Activated T-cell treated with anti-CD3 and anti-CD28 coated beads, Interleukin-2, amount 50 U/mL, for 1 hour (primary cell): ENCODE measurements around the gene TUBA8.
"Not testable (repeated sequence)": the region's sequence is repeated elsewhere in the genome, so short reads cannot be mapped to it uniquely, and the experiment has no call there.

ENCODE experiments used
- DNase-seq: peaks from one replicate; pipeline ENCODE4 v3.0.0-alpha.2; 2020

The TUBA8 gene

DNA sequence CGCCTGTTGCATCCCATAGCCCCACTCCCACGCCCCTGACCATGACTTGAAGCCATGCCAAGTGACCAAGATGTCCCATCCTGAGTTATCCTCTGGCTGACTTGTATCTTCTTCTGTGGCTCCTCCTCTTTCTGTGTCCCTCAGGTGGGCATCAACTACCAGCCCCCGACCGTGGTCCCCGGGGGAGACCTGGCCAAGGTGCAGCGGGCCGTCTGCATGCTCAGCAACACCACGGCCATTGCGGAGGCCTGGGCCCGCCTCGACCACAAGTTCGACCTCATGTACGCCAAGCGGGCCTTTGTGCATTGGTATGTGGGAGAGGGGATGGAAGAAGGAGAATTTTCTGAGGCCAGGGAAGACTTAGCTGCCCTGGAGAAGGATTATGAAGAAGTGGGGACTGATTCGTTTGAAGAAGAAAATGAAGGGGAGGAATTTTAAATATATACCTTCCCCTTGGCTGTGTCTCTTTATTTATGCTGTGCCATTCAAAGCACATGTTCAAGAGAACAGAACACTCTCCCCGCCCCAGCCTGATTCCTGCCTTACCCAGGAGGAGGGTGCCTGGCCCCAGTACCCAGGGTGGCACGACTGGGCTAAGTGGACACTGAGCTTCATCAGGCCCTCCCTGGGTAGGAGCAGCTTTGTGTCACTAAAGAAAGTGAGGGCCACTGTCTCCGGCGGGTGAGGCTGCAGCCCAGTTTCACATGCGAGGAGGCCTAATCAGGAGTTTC, 20.3 kb downstream of the TUBA8 start:
- no peak for DNase-seq

DNA sequence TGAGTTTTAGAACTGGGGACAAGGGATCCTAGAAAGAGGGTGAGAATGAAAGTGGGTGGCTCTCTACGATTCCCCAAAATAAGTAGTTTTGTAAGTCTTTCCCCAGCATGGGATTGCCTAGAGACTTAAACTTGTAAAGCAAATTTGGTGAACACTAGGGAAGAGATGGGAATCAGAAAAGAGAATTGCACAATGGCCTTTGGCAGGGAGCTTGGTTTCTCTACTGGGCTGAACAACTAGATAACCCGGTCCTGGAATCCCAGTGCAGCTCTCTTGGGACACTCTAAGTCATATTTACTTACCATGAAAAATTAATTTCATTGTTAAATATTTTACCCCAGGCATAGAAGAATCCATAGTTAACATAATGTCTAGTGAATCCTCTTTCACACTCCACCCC, 22.8 kb downstream of the TUBA8 start:
- no peak for DNase-seq

DNA sequence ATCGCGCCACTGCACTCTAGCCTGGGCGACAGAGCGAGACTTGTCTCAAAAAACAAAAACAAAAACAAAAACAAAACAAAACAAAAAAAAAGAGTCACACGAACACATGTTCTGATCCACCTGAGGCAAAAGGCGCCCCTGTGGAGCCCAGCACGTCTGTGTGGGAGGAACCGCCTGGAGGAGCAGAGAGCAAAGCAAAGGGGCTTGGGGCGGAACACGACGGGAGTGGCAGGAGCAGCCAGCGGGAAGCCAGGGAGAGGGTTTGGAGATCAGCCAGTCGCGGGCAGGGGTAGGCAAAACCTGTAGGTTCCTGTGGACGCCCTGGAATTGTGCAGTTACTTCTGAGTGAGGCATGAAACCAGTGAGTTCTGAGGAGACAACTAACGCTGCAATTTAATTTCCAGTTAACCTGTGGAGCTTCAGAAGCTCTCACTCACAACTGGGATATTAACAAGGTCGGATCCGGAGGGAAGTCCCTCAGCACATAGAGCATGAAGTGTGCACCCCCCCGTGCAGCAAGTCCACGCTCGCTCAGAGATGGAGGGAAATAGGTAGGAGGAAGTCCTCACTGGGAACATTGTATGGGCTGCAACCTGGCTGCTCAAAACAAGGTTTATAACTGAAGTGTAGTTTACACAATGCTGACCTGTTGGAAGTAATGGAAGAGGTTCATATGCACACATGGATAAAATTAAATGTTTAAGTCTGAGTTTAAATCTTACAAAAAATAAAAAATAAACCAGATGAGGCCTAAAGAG, 26.1 kb downstream of the TUBA8 start:
- no peak for DNase-seq

DNA sequence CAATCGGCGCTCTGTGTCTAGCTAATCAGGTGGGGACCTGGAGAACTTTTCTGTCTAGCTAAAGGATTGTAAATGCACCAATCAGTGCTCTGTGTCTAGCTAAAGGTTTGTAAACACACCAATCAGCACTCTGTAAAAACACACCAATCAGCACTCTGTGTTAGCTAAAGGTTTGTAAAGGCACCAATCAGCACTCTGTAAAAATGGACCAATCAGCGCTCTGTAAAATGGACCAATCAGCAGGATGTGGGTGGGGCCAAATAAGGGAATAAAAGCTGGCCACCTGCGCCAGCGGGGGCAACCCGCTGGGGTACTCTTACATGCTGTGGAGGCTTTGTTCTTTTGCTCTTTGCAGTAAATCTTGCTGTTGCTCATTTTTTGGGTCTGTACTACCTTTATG, 30.4 kb downstream of the TUBA8 start:
- DNase-seq = not testable (repeated sequence)

DNA sequence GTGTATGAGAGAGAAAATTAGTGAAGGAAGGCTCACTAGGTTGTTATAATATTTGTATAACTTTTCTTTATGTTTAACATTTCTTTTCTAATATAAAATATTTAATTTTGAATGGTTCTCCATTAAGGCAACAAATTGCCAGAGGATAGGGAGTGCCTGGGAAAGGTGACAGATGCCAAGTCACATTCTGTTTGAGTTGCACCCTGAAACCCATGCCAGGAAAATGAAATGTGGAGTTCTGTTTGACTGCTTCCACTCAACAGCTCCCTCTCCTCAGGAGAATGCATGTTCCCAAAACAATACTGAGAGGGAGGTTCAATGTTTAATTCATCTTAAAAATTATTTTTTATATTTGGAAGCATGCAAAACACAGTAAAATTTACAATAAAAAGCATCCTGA, 33.5 kb downstream of the TUBA8 start:
- no peak for DNase-seq

DNA sequence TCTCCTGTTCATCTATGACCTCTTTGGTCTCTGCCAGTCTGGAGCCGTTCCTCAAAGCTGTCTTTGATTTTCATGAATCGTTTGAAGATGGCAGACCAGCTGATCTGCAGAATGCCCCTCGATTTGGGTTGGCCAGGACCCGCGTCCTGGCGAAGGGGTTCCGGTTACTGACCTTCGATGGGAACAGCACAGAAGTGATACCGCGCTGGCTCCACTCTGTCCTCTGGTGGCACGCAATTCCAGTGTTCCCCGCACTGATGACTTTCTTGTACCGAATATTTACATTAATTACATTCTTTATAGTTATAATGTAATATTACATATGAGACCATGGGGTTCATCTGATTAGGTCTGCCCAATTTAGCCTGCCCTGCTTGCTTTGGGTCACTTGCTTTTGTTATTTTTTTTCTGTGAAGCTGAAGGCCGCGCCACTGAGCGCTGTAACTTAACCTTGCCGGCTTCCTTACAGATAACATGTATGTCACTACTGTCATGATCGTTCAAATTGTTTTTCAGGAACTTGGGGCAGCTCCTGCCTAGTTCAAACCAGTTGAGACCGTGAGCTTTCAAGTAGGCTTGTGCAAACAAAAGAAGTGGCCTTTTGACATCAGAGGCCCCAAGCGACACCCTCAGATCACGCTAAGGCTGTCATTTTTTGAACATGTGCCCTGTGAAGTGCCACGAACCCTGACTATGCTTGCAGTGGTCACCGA, 35.2 kb downstream of the TUBA8 start:
- DNase-seq = no peak

DNA sequence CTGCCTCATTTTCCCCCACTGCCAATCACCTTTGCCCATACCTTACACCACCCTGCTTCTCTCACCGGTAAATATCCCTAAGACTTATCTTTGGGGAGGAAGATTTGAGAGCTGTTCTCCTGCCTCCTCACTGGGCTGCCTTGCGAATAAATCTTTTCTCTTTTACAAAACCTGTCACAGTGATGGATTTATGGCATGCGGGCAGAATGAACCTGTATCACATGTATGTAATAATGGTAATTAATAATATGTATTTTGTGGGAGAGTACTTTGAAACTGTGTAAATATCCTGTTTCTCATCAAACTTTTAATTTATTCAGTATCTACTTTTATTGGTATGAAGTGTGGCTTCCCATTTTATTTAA, 35.8 kb downstream of the TUBA8 start:
- no peak for DNase-seq

DNA sequence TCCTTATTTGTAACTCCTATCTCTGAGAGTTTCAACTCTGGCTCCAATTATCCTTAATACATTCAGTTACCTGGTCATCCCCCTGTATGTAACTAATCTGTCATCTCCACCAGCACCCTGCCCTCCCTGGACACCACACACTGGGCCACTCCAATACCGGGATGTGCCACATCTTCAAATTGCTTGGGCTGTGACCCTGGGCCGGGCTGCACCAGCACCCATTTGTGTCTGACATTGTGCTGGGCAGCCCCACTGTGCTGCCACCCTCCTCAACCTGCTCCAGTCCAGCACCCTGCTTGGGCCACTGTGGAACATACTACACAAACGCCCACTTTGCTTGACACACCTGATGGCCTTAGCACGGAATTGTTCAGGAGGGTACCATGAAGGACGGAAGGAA, 37.2 kb downstream of the TUBA8 start:
- DNase-seq = no peak

DNA sequence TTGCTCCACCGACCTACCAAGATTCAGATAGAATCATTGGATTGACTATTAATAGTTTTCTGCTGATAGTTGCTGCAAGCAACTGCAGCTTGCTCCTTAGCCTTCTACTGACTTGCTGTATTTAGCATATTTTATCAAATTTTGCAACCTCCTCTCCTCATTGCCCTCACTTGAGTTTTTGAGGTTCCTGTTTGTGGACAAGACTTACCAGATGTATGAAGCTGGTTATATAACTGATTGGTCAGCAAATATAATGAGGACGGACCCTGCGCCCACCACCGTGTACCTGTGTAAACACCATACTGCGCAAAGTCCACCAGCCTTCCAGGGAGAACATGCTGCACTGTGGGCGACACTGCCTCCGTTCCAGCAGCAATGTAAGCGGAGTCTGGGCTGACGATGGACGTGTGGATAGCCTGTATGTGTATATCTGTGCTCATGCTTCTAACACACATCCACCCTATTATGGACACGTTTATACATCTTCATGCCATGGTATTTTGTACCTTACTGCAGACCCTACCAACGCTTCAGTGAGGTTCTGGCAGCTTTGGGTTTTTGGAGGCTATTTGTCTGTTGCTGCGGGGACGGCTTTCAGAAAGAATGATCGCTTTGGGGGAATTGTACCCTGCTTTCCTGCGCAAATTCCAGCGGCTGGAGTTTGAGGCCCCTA, 37.8 kb downstream of the TUBA8 start:
- DNase-seq = no peak

DNA sequence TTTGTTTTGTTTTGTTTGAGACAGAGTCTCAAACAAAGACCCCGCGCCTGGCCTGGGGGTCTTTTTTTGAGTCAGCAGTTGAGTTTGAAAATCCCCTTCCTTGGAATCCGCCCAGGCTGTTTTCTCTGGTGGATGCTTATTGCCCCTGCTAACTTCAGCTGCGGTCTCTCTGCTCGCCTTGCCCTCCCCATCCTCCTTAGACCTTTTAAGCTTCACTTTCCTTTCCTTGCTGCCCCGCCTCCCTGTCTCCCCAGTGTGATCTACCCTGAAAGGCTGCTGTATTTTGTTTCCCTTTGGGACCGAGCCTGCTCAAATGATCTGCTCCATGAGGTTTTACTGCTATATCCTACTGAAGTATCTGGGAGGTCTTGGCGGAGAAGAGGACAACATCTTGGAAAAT, 41.9 kb downstream of the TUBA8 start:
- DNase-seq = no peak

DNA sequence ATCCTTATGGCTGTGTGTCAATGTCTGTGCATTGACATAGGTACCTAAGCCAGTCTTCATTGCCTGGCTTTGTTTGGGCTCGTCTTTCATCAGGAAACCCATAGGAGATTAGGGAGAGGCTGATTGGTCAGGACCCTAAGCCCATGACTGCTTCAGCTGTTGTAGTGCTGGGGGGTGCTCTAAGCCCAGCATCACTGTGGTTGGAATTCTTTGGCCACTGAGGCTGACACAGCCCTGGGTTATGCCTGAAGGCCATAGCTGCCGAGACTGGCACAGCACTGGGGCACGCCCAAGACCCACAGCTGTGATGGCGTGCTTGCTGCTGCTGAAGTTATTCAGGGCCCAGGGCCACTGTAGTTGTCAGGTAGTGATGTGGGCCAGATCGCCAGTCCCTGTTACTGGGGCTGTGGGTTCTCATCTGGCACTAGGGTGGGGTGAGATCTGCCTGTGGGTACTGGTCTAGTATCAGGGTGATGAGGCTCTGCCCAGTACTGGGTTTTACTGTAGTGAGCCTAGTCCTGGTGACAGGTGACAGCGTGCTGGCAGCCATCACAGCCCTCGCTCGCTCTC, 44.3 kb downstream of the TUBA8 start:
- no peak for DNase-seq

DNA sequence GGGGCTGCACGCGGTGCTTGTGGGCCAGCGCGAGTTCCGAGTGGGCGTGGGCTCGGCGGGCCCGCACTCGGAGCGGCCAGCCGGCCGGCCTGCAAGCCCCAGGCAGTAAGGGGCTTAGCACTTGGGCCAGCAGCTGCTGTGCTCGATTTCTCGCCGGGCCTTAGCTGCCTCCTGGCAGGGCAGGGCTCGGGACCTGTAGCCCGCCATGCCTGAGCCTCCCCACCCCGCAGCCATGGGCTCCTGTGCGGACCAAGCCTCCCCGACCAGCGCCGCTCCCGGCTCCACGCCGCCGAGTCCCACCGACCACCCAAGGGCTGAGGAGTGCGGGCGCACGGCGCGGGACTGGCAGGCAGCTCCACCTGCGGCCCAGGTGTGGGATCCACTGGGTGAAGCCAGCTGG, 44.9 kb downstream of the TUBA8 start:
- DNase-seq = not testable (repeated sequence)

DNA sequence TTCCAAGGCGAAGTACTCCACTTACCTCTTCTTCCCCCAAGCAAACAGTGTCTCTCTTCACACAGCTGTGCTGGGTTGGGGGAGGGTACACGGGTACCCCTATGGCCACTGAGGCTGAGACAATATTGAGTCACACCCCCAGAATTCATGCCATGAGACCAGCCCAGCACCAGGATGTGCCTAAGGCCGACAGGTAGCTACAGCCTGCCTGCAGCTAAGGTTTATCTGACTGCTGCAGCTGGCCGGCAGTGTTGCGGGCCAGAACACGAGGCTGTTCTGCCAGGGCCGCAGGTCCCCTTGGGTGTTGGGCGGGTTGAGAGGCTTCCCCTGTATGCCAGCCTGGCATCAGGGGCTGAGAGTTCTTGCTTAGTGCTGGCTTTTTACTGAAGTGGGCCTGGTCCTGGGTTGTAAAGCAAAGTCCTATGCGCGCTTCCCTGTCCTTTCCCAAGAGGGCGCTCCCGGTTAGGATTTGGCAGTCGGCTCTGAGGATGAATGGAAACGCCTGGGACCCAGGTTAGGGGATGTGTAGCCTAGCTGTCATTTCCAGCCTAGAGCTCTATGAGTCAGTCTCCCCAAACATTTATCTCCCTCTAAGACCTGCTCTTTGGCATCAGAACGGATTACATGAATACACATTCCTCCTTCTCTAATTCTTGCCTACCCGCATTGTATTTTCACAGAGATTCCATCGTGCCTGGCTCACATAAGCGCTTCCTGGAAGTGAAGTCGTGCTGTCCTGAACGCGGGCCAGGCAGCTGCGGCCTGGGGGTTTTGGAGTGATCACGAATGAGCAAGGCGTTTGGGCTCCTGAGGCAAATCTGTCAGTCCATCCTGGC, 46.5 kb downstream of the TUBA8 start:
- DNase-seq = peak; percentile 53

DNA sequence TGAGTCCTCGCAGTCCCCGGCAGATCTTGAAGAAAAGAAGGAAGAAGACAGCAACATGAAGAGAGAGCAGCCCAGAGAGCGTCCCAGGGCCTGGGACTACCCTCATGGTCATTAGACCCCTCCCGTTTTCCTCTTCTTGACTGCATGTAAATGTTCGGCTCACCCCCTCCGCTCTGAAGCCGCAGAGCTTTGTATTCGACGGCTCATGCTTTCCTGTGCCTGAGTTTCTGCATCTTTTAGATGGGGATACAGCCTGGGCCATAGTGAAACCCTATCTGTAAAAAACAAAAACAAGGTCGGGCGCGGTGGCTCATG, 47.1 kb downstream of the TUBA8 start:
- no peak for DNase-seq

DNA sequence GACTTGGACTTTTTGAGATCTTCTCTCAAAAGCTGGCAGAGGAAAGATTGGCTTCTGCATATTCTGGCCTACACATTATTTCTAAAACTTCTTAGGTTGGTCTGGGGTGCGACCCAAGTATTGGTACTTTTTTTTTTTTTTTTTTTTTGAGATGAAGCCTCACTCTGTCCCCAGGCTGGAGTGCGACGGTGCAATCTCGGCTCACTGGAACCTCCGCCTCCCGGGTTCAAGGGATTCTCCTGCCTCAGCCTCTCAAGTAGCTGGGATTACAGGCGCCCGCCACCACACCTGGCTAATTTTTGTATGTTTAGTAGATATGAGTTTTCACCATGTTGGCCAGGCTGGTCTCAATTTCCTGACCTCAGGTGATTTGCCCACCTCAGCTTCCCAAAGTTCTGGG, 50.0 kb downstream of the TUBA8 start:
- DNase-seq = not testable (repeated sequence)

DNA sequence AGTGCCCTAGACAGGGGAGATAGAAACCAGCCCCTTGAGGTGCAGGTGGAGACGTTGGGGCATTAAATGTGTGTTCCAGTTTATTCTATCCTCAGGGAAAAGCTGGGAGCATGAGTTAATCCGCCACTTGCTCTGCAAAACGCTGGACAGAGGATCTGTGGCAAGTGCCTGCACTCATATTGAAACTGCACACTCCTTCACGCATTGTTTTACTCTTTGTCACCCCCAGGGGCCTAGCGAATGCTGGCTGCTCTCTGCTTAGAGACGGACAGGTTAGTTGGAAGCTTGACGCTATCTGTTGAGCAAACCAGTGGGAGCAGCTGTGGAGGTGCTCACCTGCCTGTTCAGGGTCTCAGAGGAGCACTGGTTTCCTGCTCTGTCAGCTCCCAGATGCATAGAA, 53.2 kb downstream of the TUBA8 start:
- not testable (repeated sequence) for DNase-seq

DNA sequence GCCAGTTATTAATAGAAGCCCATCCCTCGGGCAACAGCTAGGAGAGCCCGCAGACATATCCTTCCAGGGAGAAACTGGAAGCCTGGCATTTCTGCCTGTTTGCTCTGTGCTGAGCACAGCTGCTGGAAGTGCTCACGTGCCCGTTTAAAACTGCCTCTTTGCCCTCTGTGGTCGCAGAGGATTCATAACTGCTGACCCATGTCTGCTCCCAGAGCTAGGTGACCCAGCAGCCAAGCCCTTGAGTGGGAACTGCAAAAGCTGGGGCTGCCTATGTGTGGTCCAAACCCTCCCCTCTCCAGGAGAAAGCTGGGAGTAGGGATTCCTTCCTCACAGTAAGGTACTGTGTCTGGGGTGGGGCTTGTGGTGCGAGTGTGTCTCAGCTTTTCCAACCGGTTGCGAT, 54.0 kb downstream of the TUBA8 start:
- not testable (repeated sequence) for DNase-seq

DNA sequence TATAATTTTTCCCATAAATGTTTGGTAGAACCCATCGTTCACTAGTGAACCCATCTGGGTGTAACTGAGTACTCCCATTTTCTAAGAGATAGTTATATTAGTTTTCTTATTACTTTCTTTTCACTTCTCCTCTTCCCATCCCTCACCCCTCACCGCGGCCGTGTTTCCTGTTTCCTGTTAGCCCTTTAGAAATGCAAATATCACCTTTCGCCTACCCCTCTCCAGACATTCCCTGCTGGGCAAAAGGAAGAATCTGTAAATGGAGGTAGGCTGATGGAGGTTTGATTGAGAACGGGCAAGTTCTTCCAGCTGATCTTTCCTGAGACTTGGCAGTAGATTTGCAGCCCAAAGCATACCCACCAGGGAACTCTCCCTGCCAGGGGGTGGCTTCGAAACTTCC, 54.7 kb downstream of the TUBA8 start:
- DNase-seq = not testable (repeated sequence)

DNA sequence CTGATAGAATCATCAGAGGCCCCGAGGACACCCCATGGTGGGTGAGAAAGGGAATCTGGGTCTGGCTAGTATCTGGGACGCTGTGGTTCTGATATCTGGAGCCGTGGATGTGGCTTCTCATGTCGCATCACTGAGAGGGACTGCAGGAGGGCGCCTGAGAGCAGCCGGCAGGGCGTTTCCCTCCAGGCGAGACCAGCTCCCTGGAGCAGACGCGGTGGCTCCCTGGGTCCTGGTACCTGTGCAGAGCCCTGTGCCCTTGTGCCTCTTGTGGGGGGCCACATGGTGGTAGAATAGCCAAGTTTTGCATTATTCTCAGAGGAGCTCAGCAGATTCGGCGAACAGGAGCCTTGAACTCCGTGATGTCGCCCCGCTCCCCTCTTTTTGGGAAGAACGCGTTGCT, 59.7 kb downstream of the TUBA8 start:
- not testable (repeated sequence) for DNase-seq

DNA sequence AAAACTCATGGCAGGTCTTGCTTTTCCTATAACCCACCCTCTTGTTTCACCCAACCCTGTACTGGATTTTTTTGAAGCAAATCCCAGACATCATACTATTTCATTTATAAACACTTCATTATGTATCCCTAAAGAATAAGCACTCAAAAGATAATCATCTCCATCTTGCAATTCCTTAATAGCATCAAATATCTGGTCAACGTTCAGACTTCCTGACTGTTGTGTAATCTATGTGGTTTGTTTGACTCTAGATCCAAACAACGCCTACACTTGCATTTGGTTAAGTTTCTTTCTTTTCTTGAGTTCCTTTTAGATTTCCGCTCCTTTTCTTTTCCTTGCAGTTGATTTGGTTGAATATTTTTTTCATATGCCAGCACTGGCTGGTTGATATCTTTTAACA, 61.6 kb downstream of the TUBA8 start:
- not testable (repeated sequence) for DNase-seq

DNA sequence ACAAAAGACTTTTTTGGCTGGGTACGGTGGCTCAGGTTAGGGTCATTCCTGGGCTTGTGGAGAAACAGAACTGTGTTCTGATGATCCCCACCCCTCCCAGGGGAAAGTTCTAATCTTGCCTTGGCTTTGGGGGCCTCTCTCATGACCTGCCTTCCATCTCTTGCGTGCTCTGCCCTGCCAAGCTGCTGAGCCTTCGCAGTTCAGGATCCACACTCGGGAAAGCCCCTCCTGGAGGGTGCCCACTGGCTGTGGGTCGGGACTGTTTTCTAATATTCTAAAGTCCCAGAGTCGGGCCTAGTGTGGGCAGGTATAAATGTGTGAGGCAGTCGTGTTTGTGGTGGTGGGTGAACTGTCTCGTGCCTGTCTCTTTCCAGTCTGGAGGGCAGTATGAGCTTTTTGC, 62.2 kb downstream of the TUBA8 start:
- not testable (repeated sequence) for DNase-seq

DNA sequence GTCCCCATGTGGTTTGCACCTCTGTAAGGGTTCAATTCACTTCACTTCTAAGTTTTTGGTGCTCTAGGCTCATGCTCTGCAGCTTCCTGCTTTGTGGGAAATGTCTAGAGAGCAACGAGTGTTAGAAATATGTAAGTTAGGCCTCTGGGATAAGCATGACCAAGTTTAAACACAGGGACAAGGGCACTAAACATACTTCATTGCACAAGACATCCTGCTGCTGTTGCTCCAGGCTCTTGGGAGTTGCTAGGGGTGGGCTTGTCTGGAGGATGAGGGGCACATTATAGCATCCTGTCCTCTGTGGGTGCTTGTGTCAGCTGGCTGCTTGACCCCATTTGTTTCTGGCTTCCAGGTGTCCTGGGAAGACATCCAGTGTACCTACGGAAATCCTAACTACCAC, 62.8 kb downstream of the TUBA8 start:
- not testable (repeated sequence) for DNase-seq
